C1 segment of cervical spinal cord (tissue), 14 donors: ENCODE results near the gene HECTD4.
"Not testable (repeated sequence)": the region's sequence is repeated elsewhere in the genome, so short reads cannot be mapped to it uniquely, and the experiment has no call there.

Source experiments
- DNase-seq, 14 donors: peaks; one replicate each; lab custom pipeline; 2025; lab: John Stamatoyannopoulos, UW

Gene HECTD4

GRCh38 chr12:112275836-112276235 is 106.4 kb downstream of the HECTD4 start:
- no peak for DNase-seq

DNA sequence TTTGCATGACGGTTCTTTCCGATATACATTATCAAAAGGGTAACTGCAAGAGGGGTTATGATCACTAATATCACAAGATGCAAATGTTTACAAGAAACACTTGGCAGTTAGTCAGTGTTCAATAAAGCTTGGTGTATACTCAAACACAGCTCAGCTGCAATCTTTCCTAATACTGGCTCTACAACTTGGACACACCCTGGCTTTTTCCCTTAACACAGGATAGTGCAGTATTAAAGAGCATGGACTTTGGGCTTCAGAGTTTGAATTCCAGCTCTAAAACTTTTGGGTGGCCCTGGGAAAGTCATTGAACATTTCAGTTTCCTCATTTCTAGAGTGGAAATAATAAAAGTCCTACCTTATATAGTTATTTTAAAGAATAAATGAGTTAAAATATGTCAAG is 107.0 kb downstream of the HECTD4 start:
- no peak for DNase-seq

GRCh38 chr12:112270673-112271072 is 111.6 kb downstream of the HECTD4 start:
- no peak for DNase-seq

DNA sequence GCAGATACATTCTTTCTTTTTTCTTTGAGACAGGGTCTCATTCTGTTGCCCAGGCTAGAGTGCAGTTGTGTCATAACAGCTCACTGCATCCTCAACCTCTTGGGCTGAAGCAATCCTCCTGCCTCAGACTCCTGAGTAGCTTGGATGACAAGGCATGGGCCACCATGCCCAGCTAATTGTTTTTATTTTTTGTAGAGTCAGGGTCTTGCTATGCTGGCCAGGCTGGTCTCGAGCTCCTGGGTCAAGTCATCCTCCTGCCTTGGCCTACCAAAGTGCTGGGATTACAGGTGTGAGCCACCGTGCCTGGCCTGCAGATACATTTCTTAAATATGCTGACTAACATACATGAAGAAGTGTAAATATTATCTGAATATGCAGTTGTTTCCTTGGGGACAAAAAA is 115.8 kb downstream of the HECTD4 start:
- DNase-seq, result no peak

- peak in 6 of 14 donors; percentile 18 to 94 (median 30) for DNase-seq
These were observed 120.7 kb downstream of the HECTD4 start for GRCh38 chr12:112261559-112261958.

DNA sequence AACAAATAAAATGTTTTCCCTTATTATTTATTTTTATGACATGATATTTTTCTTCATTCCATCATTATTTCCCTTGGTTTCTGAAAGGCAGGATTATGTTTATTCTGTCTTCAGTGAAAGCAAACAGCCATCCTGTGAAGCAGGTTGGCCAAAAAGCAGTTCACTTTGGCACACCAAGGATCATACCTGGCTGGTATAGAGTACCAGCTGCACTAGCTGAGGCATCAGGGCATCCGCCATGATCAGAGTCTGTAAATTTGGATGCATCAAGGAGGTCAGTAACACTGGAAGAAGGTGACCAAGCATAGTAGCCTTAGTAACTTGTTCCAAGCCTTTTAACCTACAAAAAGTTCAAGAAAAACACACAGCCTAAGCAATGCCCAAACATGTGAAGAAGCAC is 123.3 kb downstream of the HECTD4 start:
- DNase-seq, result peak in 1 of 14 donors; percentile 73

DNA sequence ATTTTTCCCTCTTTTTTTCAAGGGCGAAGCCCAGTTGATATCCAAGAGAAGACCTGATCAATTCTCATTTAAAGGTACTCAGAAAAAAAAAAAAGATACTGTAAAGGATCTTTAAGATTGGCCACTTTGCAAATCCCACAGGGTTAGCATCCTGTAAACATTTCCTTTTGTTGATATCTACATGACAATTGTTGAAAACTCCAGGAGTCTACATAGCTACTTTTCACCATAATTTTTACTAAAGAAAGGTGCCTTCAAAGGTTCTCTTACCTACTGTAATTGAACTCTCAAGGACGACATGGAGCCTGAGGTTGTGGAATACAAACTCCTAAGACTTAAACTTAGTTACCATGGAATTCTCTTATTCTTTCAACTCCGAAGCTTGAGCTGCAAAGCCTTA is 125.5 kb downstream of the HECTD4 start:
- DNase-seq, result no peak

DNA sequence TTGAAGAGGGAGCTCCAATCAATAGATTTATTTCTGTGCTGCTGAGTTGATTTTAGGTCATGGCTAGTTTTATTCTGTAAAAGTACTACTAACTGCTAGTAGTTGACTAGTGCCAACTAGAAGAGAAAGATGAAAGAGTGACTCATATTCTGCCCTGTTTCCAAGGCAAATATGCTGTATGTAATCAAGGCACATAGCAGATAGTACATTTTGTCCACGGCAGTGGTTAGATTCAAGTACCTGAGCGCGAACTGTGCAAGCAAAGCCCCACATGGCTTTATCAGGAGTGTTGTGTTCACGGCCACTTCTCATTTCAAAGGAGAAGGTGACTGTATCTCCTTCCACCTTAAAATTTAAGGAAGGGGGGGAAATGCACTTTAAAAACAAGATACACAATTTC is 130.0 kb downstream of the HECTD4 start:
- DNase-seq, result no peak

- DNase-seq, result not testable (repeated sequence)
These were observed 137.3 kb downstream of the HECTD4 start for GRCh38 chr12:112244902-112245301.

- DNase-seq, result peak in 2 of 14 donors; percentile 7 to 80
These were observed 138.7 kb downstream of the HECTD4 start for GRCh38 chr12:112243255-112244110.

GRCh38 chr12:112241176-112241575 is 141.1 kb downstream of the HECTD4 start:
- DNase-seq, result peak in 1 of 14 donors; percentile 67

DNA sequence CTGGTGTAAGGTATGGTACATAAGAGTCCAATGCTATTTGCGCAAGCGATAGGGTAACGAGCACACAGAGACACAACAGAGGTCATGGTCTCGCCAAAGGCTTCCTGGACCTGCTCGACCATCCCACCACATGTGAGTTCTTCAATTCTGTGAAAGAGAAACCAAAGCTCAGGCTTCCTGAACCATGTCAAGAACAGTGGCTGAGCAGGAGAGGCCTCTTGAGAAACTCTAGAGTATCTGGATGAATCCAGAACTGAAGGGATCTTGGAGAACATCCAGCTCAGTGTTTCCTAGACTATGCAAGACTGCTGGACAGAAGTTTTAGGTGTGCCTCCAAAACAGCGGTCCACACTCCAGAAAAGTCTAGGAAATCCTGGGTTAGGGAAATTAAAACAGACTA is 142.3 kb downstream of the HECTD4 start:
- no peak for DNase-seq

DNA sequence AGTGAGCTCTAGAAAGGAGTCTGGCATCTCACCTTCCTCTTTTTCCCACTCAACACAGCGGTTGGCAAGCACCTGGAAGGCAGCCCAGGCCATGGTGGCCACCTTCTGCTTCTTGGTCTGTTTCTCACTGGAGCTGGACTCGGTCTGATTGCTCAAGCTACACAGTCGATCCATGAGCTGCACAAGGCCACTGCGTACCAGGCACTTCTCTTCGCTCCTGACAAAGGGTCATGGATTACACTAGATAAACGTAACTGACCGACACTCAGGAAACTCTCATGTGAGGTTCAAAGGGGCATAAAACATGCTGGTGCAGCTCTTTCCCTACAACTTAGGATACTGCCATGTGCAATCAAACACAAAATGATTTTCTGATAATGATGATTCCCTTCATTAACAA is 143.2 kb downstream of the HECTD4 start:
- DNase-seq, result peak in 3 of 14 donors; percentile 8 to 93 (median 40)

DNA sequence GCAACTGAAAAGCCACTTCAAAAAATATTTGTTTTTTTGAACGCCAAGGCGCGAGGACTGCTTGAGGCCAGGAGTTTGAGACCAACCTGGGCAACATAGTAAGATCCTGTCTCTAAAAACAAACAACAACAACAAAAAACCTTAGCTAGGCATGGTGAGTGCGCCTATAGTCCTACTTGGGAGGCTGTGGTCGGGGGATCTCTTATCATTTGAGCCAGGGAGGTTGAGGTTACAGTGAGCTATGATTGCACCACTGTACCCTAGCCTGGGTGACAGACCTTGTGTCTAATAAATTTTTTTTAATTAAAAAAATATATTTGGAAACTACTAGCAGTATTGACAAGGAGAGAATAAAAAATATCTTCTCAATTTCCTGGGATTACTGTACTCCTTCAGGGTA is 143.8 kb downstream of the HECTD4 start:
- no peak for DNase-seq

GRCh38 chr12:112236786-112237185 is 145.4 kb downstream of the HECTD4 start:
- DNase-seq, result no peak

GRCh38 chr12:112236386-112236785 is 145.8 kb downstream of the HECTD4 start:
- no peak for DNase-seq

- no peak for DNase-seq
These were observed 147.9 kb downstream of the HECTD4 start for GRCh38 chr12:112234303-112234702.

GRCh38 chr12:112233242-112233641 is 149.0 kb downstream of the HECTD4 start:
- no peak for DNase-seq

DNA sequence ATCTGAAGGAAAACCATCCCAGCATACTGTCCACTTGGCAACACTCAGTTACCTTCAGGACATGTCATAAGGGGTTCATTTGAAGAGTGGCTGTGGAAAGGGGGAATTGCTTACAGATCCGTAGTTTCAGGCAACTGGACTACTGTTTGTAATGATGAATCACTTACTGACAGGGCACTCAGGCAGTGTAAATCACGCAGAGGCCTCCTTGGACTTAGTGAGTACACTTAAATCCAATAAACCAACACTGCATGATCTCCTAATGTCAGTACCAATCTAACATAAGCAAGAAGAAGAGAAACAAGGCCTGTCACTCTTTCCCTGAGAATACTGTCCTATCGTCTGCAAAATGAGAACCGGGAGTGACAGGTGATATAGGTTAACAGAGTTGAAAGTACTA is 152.1 kb downstream of the HECTD4 start:
- DNase-seq, result no peak

DNA sequence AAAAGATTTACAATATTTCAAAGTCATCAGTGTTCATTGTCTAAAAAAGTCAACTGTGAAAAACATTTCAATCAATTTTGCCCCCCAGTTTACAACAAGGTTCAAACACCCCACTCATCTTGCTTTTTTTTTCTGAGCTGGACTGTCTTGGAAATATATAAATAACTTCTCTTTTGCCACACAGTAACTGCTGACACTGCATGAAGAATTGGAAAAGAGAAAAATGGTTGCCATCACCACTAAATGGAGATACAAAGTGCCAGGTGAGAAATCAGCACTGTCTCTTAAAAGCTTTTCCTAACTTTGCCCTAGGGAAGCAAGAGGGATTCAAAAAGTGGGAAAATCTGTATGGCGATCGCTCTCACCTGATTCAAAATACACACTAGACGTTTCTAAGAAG is 155.5 kb downstream of the HECTD4 start:
- no peak for DNase-seq

DNA sequence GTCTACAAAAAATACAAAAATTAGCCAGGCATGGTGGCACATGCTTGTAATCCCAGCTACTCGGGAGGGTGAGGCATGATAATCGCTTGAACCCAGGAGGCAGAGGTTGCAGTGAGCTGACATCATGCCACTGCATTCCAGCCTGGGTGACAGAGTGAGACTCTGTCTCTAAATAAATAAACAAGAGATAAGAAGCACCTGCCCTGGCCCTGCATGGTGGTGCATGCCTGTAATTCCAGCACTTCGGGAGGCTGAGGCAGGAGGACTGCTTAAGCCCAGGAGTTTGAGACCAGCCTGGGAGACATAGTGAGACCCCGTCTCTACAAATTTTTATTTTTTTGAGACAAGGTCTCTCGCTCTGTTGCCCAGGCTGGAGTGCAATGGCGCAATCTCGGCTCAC is 161.6 kb downstream of the HECTD4 start:
- DNase-seq, result not testable (repeated sequence)

DNA sequence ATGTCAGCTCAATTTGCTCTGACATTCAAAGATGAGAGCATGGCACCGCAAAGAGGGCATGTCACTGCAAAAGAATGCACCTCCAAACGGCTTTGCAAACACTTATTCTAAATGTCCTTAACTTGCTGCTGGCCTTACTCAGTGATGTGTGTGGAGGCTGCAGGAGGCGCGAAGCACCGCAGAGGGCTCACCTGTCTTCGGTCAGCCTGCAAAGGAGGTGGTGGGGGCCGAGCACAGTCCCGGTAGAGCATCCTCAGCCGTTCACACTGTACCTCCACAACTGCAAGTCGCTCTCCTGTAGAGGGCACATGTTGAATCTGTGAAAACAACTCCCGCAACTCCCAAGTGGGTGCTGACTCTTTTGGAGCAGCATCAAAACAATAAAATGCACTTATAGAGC is 163.0 kb downstream of the HECTD4 start:
- no peak for DNase-seq

DNA sequence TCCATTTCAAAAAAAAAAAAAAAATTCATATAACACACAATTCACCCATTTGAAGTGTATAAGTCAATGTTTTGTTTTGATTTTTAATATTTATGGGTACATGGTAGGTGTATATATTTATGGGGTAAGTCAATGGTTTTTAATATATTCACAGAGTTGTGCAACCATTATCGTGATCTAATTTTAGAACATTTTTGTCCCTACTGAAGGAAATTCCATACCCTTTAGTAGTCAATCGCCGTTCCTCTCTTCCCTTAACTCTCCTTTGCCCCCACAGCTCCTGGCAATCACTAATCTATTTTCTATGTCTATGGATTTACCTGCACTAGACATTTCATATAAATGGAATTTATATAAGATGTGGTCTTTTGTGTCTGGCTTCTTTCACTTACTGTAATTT is 164.1 kb downstream of the HECTD4 start:
- DNase-seq, result no peak

DNA sequence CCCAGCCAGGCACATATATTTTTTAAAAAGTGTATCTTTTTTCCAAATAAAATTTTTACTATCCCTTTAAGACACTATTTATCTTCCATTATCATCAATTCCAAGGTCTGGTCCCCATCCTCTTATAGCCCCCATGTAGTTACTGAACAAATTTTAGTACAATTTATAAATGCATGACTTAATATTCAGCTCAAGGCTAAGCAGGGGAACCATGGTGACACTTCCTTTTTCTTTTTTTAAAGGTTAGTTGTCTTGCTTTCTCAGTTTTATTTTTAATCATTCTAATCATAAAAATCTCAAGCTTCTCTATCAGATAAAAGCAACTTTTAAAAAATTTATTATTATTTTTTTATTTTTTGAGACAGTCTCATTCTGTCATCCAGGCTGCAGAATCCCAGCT is 164.6 kb downstream of the HECTD4 start:
- no peak for DNase-seq
